Neuronal stem cell (in vitro differentiated cells): ENCODE measurements around the gene BHLHE40.

Experiments used
- DNase-seq: peaks from one replicate; pipeline ENCODE4 v3.0.0-alpha.2; 2013; ENCODE audit warnings: low spot score
- H2AFZ ChIP-seq: one replicate; pipeline ENCODE4 v1.6.1; 2013; ENCODE audit warnings: mild to moderate bottlenecking, low read length, inconsistent platforms
- H2AK5ac ChIP-seq: 2 replicates; pipeline ENCODE4 v1.6.1; 2013; ENCODE audit warnings: low read depth, mild to moderate bottlenecking, inconsistent platforms, low read length, moderate library complexity, mixed read lengths
- H2BK120ac ChIP-seq: 2 replicates; pipeline ENCODE4 v1.6.1; 2013; ENCODE audit warnings: low read depth, mild to moderate bottlenecking, inconsistent platforms, low read length, moderate library complexity, mixed read lengths
- H2BK12ac ChIP-seq: one replicate; pipeline ENCODE4 v1.6.1; 2013; ENCODE audit warnings: low read length, inconsistent platforms
- H2BK15ac ChIP-seq: 2 replicates; pipeline ENCODE4 v1.6.1; 2013; ENCODE audit warnings: mild to moderate bottlenecking, low read length, inconsistent platforms, mixed read lengths
- H2BK5ac ChIP-seq: one replicate; pipeline ENCODE4 v1.6.1; 2013; ENCODE audit warnings: inconsistent platforms, mild to moderate bottlenecking, low read length, moderate library complexity
- H3K14ac ChIP-seq: one replicate; pipeline ENCODE4 v1.6.1; 2013; ENCODE audit warnings: low read length, inconsistent platforms
- H3K18ac ChIP-seq: 2 replicates; pipeline ENCODE4 v1.6.1; 2013; ENCODE audit warnings: low read length, inconsistent platforms
- H3K23ac ChIP-seq: 2 replicates; pipeline ENCODE4 v1.6.1; 2013; ENCODE audit warnings: low read depth, mild to moderate bottlenecking, mixed read lengths, low read length, inconsistent platforms; ENCODE audit not compliant: poor library complexity
- H3K27ac ChIP-seq: replicated peaks from 3 replicates; pipeline ENCODE4 v1.5.1; 2013; ENCODE audit warnings: low read length, inconsistent platforms
- H3K27me3 ChIP-seq, 3 experiments: 2 replicates each; pipeline ENCODE4 v1.6.1; 2013; ENCODE audit warnings: low read length in 3 of 3, mild to moderate bottlenecking in 2 of 3, inconsistent platforms in 1 of 3, low read depth in 1 of 3, mixed read lengths in 1 of 3, moderate library complexity in 1 of 3; ENCODE audit not compliant: control insufficient read depth in 3 of 3, insufficient read depth in 3 of 3
- H3K36me3 ChIP-seq, 2 donors: replicated peaks in 1 of 2; 2 replicates each; pipeline ENCODE4 v1.6.1; 2013; ENCODE audit warnings: low read length in 2 of 2; ENCODE audit not compliant: control insufficient read depth in 2 of 2, insufficient read depth in 2 of 2
- H3K4ac ChIP-seq: 2 replicates; pipeline ENCODE4 v1.6.1; 2013; ENCODE audit warnings: inconsistent platforms, mild to moderate bottlenecking, low read length, moderate library complexity
- H3K4me1 ChIP-seq, 2 donors: 1 replicate in 1 of 2; 2 replicates in 1 of 2; pipeline ENCODE4 v1.6.1; 2013; ENCODE audit warnings: low read length in 2 of 2, low read depth in 1 of 2; ENCODE audit not compliant: control insufficient read depth in 2 of 2, insufficient read depth in 1 of 2
- H3K4me2 ChIP-seq: one replicate; pipeline ENCODE4 v1.6.1; 2013; ENCODE audit warnings: mild to moderate bottlenecking, low read length, inconsistent platforms; ENCODE audit not compliant: insufficient read depth, poor library complexity, severe bottlenecking
- H3K4me3 ChIP-seq, 2 donors: 2 replicates each; pipeline ENCODE4 v1.5.1; 2013; ENCODE audit warnings: low read length in 2 of 2, mild to moderate bottlenecking in 2 of 2, inconsistent platforms in 1 of 2, moderate library complexity in 1 of 2
- H3K79me1 ChIP-seq: one replicate; pipeline ENCODE4 v1.6.1; 2013; ENCODE audit warnings: low read depth, mild to moderate bottlenecking, inconsistent platforms, low read length, moderate library complexity
- H3K9ac ChIP-seq: one replicate; pipeline ENCODE4 v1.6.1; 2013; ENCODE audit warnings: mild to moderate bottlenecking, low read depth, low read length, inconsistent platforms; ENCODE audit not compliant: poor library complexity
- H3K9me3 ChIP-seq, 2 donors: replicated peaks in 1 of 2; 2 replicates each; pipeline versions ENCODE3 to v1.6.1; 2013; ENCODE audit warnings: low read length in 2 of 2, mild to moderate bottlenecking in 2 of 2, inconsistent platforms in 1 of 2, low read depth in 1 of 2, mixed read lengths in 1 of 2, moderate library complexity in 1 of 2; ENCODE audit not compliant: control insufficient read depth in 2 of 2, insufficient read depth in 1 of 2
- H4K8ac ChIP-seq: one replicate; pipeline ENCODE4 v1.6.1; 2013; ENCODE audit warnings: low read depth, mild to moderate bottlenecking, inconsistent platforms, low read length, moderate library complexity
- H4K91ac ChIP-seq: one replicate; pipeline ENCODE4 v1.6.1; 2013; ENCODE audit warnings: low read length, low read depth, mild to moderate bottlenecking, inconsistent platforms; ENCODE audit not compliant: poor library complexity
- WGBS, 2 donors: extraction: QIAGEN DNeasy Blood & Tissue Kit; methylation state at CpG; one replicate each; pipeline ENCODE4 v1.1.7; 2013; ENCODE audit warnings: missing lambda C conversion rate in 2 of 2, mixed read lengths in 1 of 2; ENCODE audit not compliant: insufficient read length in 2 of 2, insufficient replicate concordance in 1 of 2; ENCODE audit errors: extremely low coverage in 2 of 2; 5-methylcytosine and 5-hydroxymethylcytosine counted together

BHLHE40 gene

DNA sequence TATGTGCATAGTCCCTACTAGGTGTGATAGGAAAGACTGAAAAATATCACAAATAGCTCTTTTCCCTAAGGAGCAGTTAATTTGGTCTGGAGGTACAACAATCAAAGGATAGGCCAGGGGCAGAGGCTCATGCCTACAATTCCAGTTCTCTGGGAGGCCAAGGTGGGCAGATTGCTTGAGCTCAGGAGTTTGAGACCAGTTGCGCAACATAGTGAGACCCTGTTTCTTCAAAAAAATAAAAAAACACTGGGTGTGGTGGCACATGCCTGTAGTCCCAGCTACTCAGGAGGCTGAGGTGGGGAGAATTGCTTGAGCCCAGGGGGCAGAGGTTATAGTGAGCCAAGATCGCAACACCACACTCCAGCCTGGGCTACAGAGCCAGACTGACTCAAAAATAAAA, 30.2 kb upstream of the BHLHE40 start:
- H3K9ac ChIP-seq: no peak overlapping the region
- H4K91ac ChIP-seq: no peak overlapping the region
- no peak overlapping the region for H3K23ac ChIP-seq
- H3K4me3 ChIP-seq: no peak overlapping the region
- no peak for DNase-seq
- H3K4me2 ChIP-seq: no peak overlapping the region
- no peaks in the 10 kb centered on the region for H3K4me1 ChIP-seq
- no peak overlapping the region for H3K4ac ChIP-seq
- H2BK12ac ChIP-seq: no peak overlapping the region
- no peaks in the 10 kb centered on the region for H3K27me3 ChIP-seq
- H4K8ac ChIP-seq: no peak overlapping the region
- H3K36me3 ChIP-seq: no peaks in the 10 kb centered on the region
- H2AK5ac ChIP-seq: no peak overlapping the region
- no peak overlapping the region for H2BK120ac ChIP-seq
- H3K27ac ChIP-seq: no peak overlapping the region
- no peak overlapping the region for H3K14ac ChIP-seq
- no peak overlapping the region for H2BK5ac ChIP-seq
- peaks cover 0 to 2% of the 10 kb centered on the region in 2 donors for H3K9me3 ChIP-seq
- no CpG with 5 or more reads among the region's 2 CpGs for WGBS, 2 donors
- no peak overlapping the region for H2AFZ ChIP-seq
- H3K18ac ChIP-seq: no peak overlapping the region
- H3K79me1 ChIP-seq: no peaks in the 10 kb centered on the region
- H2BK15ac ChIP-seq: no peak overlapping the region

DNA sequence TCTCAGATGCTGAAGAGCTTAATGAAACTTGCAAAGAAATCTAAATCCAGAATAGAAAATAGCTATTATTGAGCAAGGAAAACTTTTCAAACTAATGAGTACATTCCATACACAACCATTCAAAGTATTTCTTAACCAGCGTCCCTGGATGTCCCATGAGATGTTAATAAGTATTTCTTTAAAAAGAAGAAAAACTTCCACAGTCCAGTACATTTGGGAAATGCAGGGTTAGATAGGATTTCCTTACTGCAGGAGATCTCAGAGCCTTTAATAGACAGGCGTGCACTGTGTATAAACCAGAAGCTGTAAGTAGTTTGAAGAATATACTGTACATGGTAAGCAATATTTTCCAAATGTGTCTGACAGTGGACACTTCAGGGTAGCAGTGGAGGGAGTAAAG, 29.6 kb upstream of the BHLHE40 start:
- Histone ChIP-seq H3K27ac (no peak overlapping the region), H3K18ac (no peak overlapping the region), H2BK120ac (no peak overlapping the region), H3K14ac (no peak overlapping the region), H3K9me3 (peaks cover 0 to 2% of the 10 kb centered on the region in 2 donors), H3K4me1 (no peaks in the 10 kb centered on the region), H4K91ac (no peak overlapping the region), H3K27me3 (no peaks in the 10 kb centered on the region), H4K8ac (no peak overlapping the region), H3K23ac (no peak overlapping the region), H3K36me3 (no peaks in the 10 kb centered on the region), H2BK12ac (no peak overlapping the region), H3K79me1 (no peaks in the 10 kb centered on the region), H3K4ac (no peak overlapping the region), H2BK15ac (no peak overlapping the region), H3K4me3 (no peak overlapping the region), H2AK5ac (no peak overlapping the region), H2BK5ac (no peak overlapping the region), H2AFZ (no peak overlapping the region), H3K4me2 (no peak overlapping the region), H3K9ac (no peak overlapping the region)
- DNase-seq: no peak
- WGBS, 2 donors: no CpG with 5 or more reads among the region's 2 CpGs

DNA sequence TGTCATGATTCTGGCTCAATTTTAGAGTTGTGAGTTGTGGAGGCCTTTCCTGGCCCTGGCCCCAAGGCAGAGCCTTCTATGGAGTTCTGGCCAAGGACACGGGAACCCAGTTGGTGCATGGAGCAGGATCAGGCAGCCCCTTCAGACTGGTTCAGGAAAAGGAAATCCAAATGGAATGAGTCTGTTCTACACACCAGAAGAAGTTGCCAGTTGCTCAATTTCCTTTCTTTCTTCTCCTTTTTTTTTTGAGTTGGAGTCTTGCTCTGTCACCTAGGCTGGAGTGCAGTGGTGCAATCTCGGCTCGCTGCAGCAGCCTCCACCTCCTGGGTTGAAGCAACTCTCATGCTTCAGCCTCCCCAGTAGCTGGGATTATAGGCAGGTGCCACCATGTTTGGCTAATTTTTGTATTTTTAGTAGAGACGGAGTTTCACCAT, 28.9 kb upstream of the BHLHE40 start:
- H2BK15ac ChIP-seq: no peak overlapping the region
- no peak overlapping the region for H4K8ac ChIP-seq
- H2BK12ac ChIP-seq: no peak overlapping the region
- H2AK5ac ChIP-seq: no peak overlapping the region
- no peak overlapping the region for H3K9ac ChIP-seq
- H3K14ac ChIP-seq: no peak overlapping the region
- no peak overlapping the region for H3K4me2 ChIP-seq
- no peak overlapping the region for H2BK5ac ChIP-seq
- no peak overlapping the region for H2AFZ ChIP-seq
- H3K9me3 ChIP-seq: peaks cover 0 to 2% of the 10 kb centered on the region in 2 donors
- no CpG with 5 or more reads among the region's 4 CpGs for WGBS, 2 donors
- DNase-seq: no peak
- H2BK120ac ChIP-seq: no peak overlapping the region
- no peaks in the 10 kb centered on the region for H3K36me3 ChIP-seq
- H3K4ac ChIP-seq: no peak overlapping the region
- no peaks in the 10 kb centered on the region for H3K79me1 ChIP-seq
- H3K27ac ChIP-seq: no peak overlapping the region
- H3K23ac ChIP-seq: no peak overlapping the region
- H3K4me3 ChIP-seq: no peak overlapping the region
- no peak overlapping the region for H3K18ac ChIP-seq
- no peaks in the 10 kb centered on the region for H3K27me3 ChIP-seq
- no peak overlapping the region for H4K91ac ChIP-seq
- no peaks in the 10 kb centered on the region for H3K4me1 ChIP-seq

DNA sequence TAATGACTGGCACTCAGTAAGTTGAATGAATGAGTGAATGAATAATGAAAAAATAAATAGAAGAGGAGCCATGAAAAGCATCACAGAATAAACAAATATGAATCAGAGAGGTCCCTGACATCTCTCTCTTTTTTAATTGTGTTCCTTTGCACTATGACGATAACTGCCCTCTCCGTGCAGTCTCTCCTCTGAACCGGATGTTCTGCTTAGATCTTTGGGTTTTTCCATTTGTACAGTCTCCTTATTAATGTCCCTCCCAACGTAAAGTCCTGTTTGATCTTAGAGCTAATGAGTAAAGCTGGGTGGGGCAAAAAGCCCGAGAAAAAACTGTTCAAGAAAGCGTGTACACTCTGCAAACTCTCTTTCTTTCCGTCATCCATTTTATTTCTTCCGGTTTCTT, 28.3 kb upstream of the BHLHE40 start:
- H3K18ac ChIP-seq: no peak overlapping the region
- no peak overlapping the region for H3K4me2 ChIP-seq
- no peaks in the 10 kb centered on the region for H3K79me1 ChIP-seq
- H3K23ac ChIP-seq: no peak overlapping the region
- no peak overlapping the region for H2AK5ac ChIP-seq
- H3K14ac ChIP-seq: no peak overlapping the region
- peaks cover 0 to 2% of the 10 kb centered on the region in 2 donors for H3K9me3 ChIP-seq
- H3K9ac ChIP-seq: no peak overlapping the region
- H3K36me3 ChIP-seq: no peaks in the 10 kb centered on the region
- no peak for DNase-seq
- no peak overlapping the region for H2BK5ac ChIP-seq
- no peak overlapping the region for H3K4ac ChIP-seq
- H2AFZ ChIP-seq: no peak overlapping the region
- no peak overlapping the region for H4K8ac ChIP-seq
- no peak overlapping the region for H2BK15ac ChIP-seq
- no peak overlapping the region for H3K4me3 ChIP-seq
- H3K27ac ChIP-seq: no peak overlapping the region
- H2BK120ac ChIP-seq: no peak overlapping the region
- 100% methylated on average over 2 of the region's 8 CpGs; no CpG with 5 or more reads in 1 of the 2 donors for WGBS, 2 donors
- no peaks in the 10 kb centered on the region for H3K27me3 ChIP-seq
- no peak overlapping the region for H2BK12ac ChIP-seq
- no peaks in the 10 kb centered on the region for H3K4me1 ChIP-seq
- H4K91ac ChIP-seq: no peak overlapping the region
